ENCODE results near the gene C11orf91. TPM values are rescaled to one million over a fixed set of nuclear protein-coding genes. Genes with fewer than 3 reads are reported as not detected.

Gene C11orf91
- total and polyA plus RNA-seq, 2 of the 4 experiments (the other 2 are of a cell fraction) = 0.10 TPM; not detected in 1

DNA sequence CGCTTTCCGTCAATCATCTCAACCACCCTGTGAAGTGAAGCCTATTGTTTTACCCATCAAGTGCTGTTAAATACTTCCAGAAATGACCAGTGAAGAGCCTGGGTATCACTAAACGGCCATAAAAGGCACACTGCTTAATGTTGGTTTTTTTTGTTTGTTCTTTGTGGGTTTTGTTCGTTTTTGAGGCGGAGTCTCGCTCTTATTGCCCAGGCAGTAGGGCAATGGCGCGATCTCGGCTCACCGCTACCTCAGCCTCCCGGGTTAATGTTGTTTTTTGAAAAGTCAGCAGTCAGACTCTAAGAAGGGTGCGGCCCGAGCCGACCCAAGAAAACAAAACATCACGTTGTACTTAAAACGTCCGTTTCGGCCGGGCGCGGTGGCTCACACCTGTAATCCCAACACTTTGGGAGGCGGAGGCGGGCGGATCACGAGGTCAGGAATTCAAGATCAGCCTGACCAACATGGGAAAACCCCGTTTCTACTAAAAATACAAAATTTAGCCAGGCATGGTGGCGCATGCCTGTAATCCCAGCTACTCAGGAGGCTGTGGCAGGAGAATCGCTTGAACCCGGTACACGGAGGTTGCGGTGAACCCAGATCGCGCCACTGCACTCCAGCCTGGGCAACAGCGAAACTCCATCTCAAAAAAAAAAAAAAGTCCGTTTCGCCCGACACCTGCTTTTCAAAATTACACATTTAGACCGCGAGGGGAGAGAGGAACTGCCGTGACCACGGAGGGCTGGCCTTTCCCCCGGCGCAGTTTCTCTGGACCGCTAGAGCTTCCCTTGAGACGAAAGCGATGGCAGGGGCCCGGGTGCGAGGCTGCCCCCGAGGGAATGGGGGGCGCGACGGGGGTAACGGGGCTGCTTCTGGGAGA lies 34.9 kb upstream of the C11orf91 start (continued):
- TF ChIP-seq CTCF (conservative IDR thresholded peaks at IDR 0.05; ENCODE audit: low read depth, low read length) (no peak), RFX5 (IDR thresholded peaks at IDR 0.05; ENCODE audit: low read depth, low read length) (no peak), POLR2A (IDR thresholded peaks at IDR 0.05; ENCODE audit: low read depth, low read length) (no peak)

Measured in IMR-90 (cell line).